ENCODE measurements around the gene ITIH1. TPM values are rescaled to one million over a fixed set of nuclear protein-coding genes. Genes with fewer than 3 reads are reported as not detected.

ITIH1 gene
- total and polyA plus RNA-seq, 2 of the 4 experiments (the other 2 are of a cell fraction): not detected

GRCh38 chr3:52816199-52816598 is 38.8 kb downstream of the ITIH1 start:
- BruUV-seq (replicated peaks): no TSS peak
- no peak overlapping the region for H3K4me2 ChIP-seq (ENCODE audit: low read depth, low read length)
- H3K27ac ChIP-seq (ENCODE audit: insufficient read depth, low read length): no peak overlapping the region
- no peak overlapping the region for H2BK20ac ChIP-seq (ENCODE audit: low read depth, low read length)
- WGBS, 2 experiments (ENCODE audit: extremely low coverage in 2 of 2, insufficient read length in 1 of 2): 57% methylated on average over 2 of the region's 6 CpGs; no CpG with 5 or more reads in 1 of the 2 experiments
- H4K20me1 ChIP-seq (ENCODE audit: insufficient read depth, low read length): no peaks in the 10 kb centered on the region
- H3K9me3 ChIP-seq (ENCODE audit: control insufficient read depth, insufficient read depth, low read length): no peaks in the 10 kb centered on the region
- no peaks in the 10 kb centered on the region for H3K79me1 ChIP-seq (ENCODE audit: low read depth in 1 of 2, low read length in 2 of 2)
- in situ Hi-C loops (cut with MboI; ENCODE audit: low sequenced_read_pairs) (no loop called here), dilution Hi-C loops (cut with HindIII; ENCODE audit: low sequenced_read_pairs, unreplicated experiment) (no loop called here), intact Hi-C loops (cut with micrococcal nuclease) (no loop called here)
- no peak overlapping the region for H2BK120ac ChIP-seq (ENCODE audit: low read depth, low read length)
- H4K5ac ChIP-seq (ENCODE audit: low read depth, low read length): no peak overlapping the region
- H3K36me3 ChIP-seq (ENCODE audit: control insufficient read depth, insufficient read depth, low read length): no peaks in the 10 kb centered on the region
- no peak overlapping the region for H3K18ac ChIP-seq (ENCODE audit: low read depth, low read length)
- no peak overlapping the region for H4K8ac ChIP-seq (ENCODE audit: low read depth in 2 of 2, low read length in 2 of 2)
- H2BK5ac ChIP-seq (ENCODE audit: low read depth, low read length, poor library complexity, severe bottlenecking): no peak overlapping the region
- no peaks in the 10 kb centered on the region for H3K9me1 ChIP-seq (ENCODE audit: insufficient read depth, low read length)
- ATAC-seq (ENCODE audit: low read depth) (no peak), DNase-seq (no peak)
- H4K91ac ChIP-seq (ENCODE audit: insufficient read depth, low read depth, low read length): no peak overlapping the region
- ChIA-PET POLR2A (ENCODE audit: unreplicated experiment) (no interaction called here), CTCF (interaction anchor here (0.5 to 1.1 kb wide), 3 partner anchors 12 to 129 kb away, joined by 3 to 4 read pairs (median 3); no protein-coding TSS in a partner anchor)
- H2AFZ ChIP-seq (replicated peaks; ENCODE audit: low read length, poor library complexity): no peak overlapping the region
- no peak overlapping the region for H3K4ac ChIP-seq (ENCODE audit: low read depth, low read length)
- no peak overlapping the region for H3K9ac ChIP-seq (ENCODE audit: low read depth, low read length)
- H2AK5ac ChIP-seq (ENCODE audit: low read depth, low read length): no peak overlapping the region
- no peak overlapping the region for H3K56ac ChIP-seq (ENCODE audit: extremely low read depth, insufficient read depth, low read length)
- H3K4me3 ChIP-seq (ENCODE audit: insufficient read depth, low read depth, low read length): no peak overlapping the region
- no peak overlapping the region for H2BK15ac ChIP-seq (ENCODE audit: low read depth, low read length)
- H3K23ac ChIP-seq (ENCODE audit: low read depth, low read length): no peak overlapping the region
- peaks cover 22% of the 10 kb centered on the region for H3K27me3 ChIP-seq (ENCODE audit: control insufficient read depth, insufficient read depth, low read length)
- no peaks in the 10 kb centered on the region for H3K4me1 ChIP-seq (ENCODE audit: control insufficient read depth, insufficient read depth, low read length)
- H3K14ac ChIP-seq (replicated peaks; ENCODE audit: low read depth, low read length): no peak overlapping the region
- TF ChIP-seq CTCF (conservative IDR thresholded peaks at IDR 0.05; ENCODE audit: low read depth, low read length) (no peak), CEBPB (IDR thresholded peaks at IDR 0.05; ENCODE audit: low read depth, low read length) (no peak), SMC3 (IDR thresholded peaks at IDR 0.05; ENCODE audit: low read depth, low read length) (no peak), RAD21 (IDR thresholded peaks at IDR 0.05; ENCODE audit: low read length) (no peak), MAZ (IDR thresholded peaks at IDR 0.05; ENCODE audit: borderline replicate concordance, low read depth, low read length) (no peak), RCOR1 (IDR thresholded peaks at IDR 0.05; ENCODE audit: insufficient replicate concordance, low read length) (no peak), ELK1 (IDR thresholded peaks at IDR 0.05; ENCODE audit: borderline replicate concordance, low read depth, low read length) (no peak), MAFK (IDR thresholded peaks at IDR 0.05; ENCODE audit: low read depth, low read length) (no peak), MXI1 (IDR thresholded peaks at IDR 0.05; ENCODE audit: borderline replicate concordance, low read depth, low read length) (no peak), RFX5 (IDR thresholded peaks at IDR 0.05; ENCODE audit: low read depth, low read length) (no peak), FOS (IDR thresholded peaks at IDR 0.05; ENCODE audit: low read depth, low read length) (no peak), POLR2A (IDR thresholded peaks at IDR 0.05; ENCODE audit: low read depth, low read length) (no peak), BHLHE40 (IDR thresholded peaks at IDR 0.05; ENCODE audit: low read depth, low read length) (no peak), USF2 (IDR thresholded peaks at IDR 0.05; ENCODE audit: low read depth, low read length) (no peak)
- H2AK9ac ChIP-seq (replicated peaks; ENCODE audit: low read depth, low read length, poor library complexity): no peak overlapping the region

Measured in IMR-90 (cell line).